Mononuclear cell (primary cell): ENCODE results near the gene CYP26C1. TPM values are rescaled to one million over a fixed set of nuclear protein-coding genes. Genes with fewer than 3 reads are reported as not detected.

Experiments
- H3K27me3 ChIP-seq: 2 replicates; pipeline ENCODE4 v1.6.0; 2011; ENCODE audit warnings: low read length, control low read depth; ENCODE audit not compliant: insufficient read depth
- H3K4me1 ChIP-seq: 2 replicates; pipeline ENCODE4 v1.5.1; 2011; ENCODE audit warnings: mild to moderate bottlenecking, low read length, control low read depth; ENCODE audit not compliant: insufficient read depth
- H3K4me3 ChIP-seq: 2 replicates; pipeline ENCODE4 v1.5.1; 2011; ENCODE audit warnings: mild to moderate bottlenecking, low read length, moderate library complexity
- H3K9me3 ChIP-seq: 2 replicates; pipeline ENCODE4 v1.5.1; 2011; ENCODE audit warnings: low read depth, mild to moderate bottlenecking, control low read depth, low read length
- total RNA-seq: library from RNA; depleted of rRNA; stranded (reverse); fragments of >200 nt; gene quantifications from one replicate; pipeline ENCODE4 v1.2.3, GENCODE V29; 2012

CYP26C1 gene
- total RNA-seq, 1 donor, result not detected

GRCh38 chr10:93071177-93071472 is 10.5 kb downstream of the CYP26C1 start:
- Histone ChIP-seq H3K9me3 (no peaks in the 10 kb centered on the region), H3K27me3 (peaks cover 95% of the 10 kb centered on the region), H3K4me1 (peaks cover 34% of the 10 kb centered on the region)

GRCh38 chr10:93071674-93072224 is 11.2 kb downstream of the CYP26C1 start:
- peaks cover 95% of the 10 kb centered on the region for H3K27me3 ChIP-seq
- H3K4me3 ChIP-seq, result no peak overlapping the region

More at GRCh38 chr10:93071177-93071472, 10.5 kb downstream of the CYP26C1 start:
- H3K4me3 ChIP-seq, result no peak overlapping the region

GRCh38 chr10:93072225-93072712 is 11.7 kb downstream of the CYP26C1 start:
- Histone ChIP-seq H3K27me3 (peaks cover 95% of the 10 kb centered on the region), H3K9me3 (no peaks in the 10 kb centered on the region), H3K4me1 (peaks cover 34% of the 10 kb centered on the region), H3K4me3 (no peak overlapping the region)

More at GRCh38 chr10:93071674-93072224, 11.2 kb downstream of the CYP26C1 start:
- H3K9me3 ChIP-seq, result no peaks in the 10 kb centered on the region
- H3K4me1 ChIP-seq, result peaks cover 34% of the 10 kb centered on the region

GRCh38 chr10:93072713-93073538 is 12.3 kb downstream of the CYP26C1 start:
- H3K4me1 ChIP-seq, result peaks cover 34% of the 10 kb centered on the region
- no peaks in the 10 kb centered on the region for H3K9me3 ChIP-seq
- H3K27me3 ChIP-seq, result peaks cover 95% of the 10 kb centered on the region
- H3K4me3 ChIP-seq, result no peak overlapping the region

GRCh38 chr10:93073539-93074146 is 13.0 kb downstream of the CYP26C1 start, which contains the start of gene CYP26A1:
Gene CYP26A1, plus strand, starts transcription at chr10:93073893. Its CDS starts 42 bp downstream, at chr10:93073935.
- H3K4me1 ChIP-seq, result peaks cover 34% of the 10 kb centered on the region
- peaks cover 94% of the 10 kb centered on the region for H3K27me3 ChIP-seq
- no peaks in the 10 kb centered on the region for H3K9me3 ChIP-seq
- no peak within 1 kb of the TSS for H3K4me3 ChIP-seq

GRCh38 chr10:93074147-93074596 is 13.6 kb downstream of the CYP26C1 start:
- Histone ChIP-seq H3K4me1 (peaks cover 34% of the 10 kb centered on the region), H3K4me3 (no peak overlapping the region), H3K27me3 (peaks cover 89% of the 10 kb centered on the region)

GRCh38 chr10:93074597-93075368 is 14.2 kb downstream of the CYP26C1 start:
- Histone ChIP-seq H3K4me1 (peaks cover 34% of the 10 kb centered on the region), H3K27me3 (peaks cover 88% of the 10 kb centered on the region), H3K4me3 (no peak overlapping the region), H3K9me3 (no peaks in the 10 kb centered on the region)

More at GRCh38 chr10:93074147-93074596, 13.6 kb downstream of the CYP26C1 start:
- H3K9me3 ChIP-seq, result no peaks in the 10 kb centered on the region

GRCh38 chr10:93075369-93076221 is 15.0 kb downstream of the CYP26C1 start:
- Histone ChIP-seq H3K4me1 (peaks cover 37% of the 10 kb centered on the region), H3K9me3 (no peaks in the 10 kb centered on the region), H3K4me3 (no peak overlapping the region), H3K27me3 (peaks cover 82% of the 10 kb centered on the region)

- H3K27me3 ChIP-seq, result peaks cover 72% of the 10 kb centered on the region
Observed at GRCh38 chr10:93076871-93077270, 16.3 kb downstream of the CYP26C1 start.

GRCh38 chr10:93077860-93078337 is 17.3 kb downstream of the CYP26C1 start:
- no peak overlapping the region for H3K4me3 ChIP-seq
- H3K4me1 ChIP-seq, result peaks cover 24% of the 10 kb centered on the region
- no peaks in the 10 kb centered on the region for H3K9me3 ChIP-seq
- peaks cover 62% of the 10 kb centered on the region for H3K27me3 ChIP-seq

More at GRCh38 chr10:93076871-93077270, 16.3 kb downstream of the CYP26C1 start:
- no peak overlapping the region for H3K4me3 ChIP-seq
- H3K9me3 ChIP-seq, result no peaks in the 10 kb centered on the region
- H3K4me1 ChIP-seq, result peaks cover 35% of the 10 kb centered on the region

GRCh38 chr10:93079663-93080349 is 19.2 kb downstream of the CYP26C1 start:
- Histone ChIP-seq H3K9me3 (no peaks in the 10 kb centered on the region), H3K4me3 (no peak overlapping the region), H3K4me1 (peaks cover 6% of the 10 kb centered on the region), H3K27me3 (peaks cover 43% of the 10 kb centered on the region)

GRCh38 chr10:93080350-93081046 is 19.9 kb downstream of the CYP26C1 start:
- H3K9me3 ChIP-seq, result no peaks in the 10 kb centered on the region
- H3K4me1 ChIP-seq, result peaks cover 3% of the 10 kb centered on the region

GRCh38 chr10:93081318-93081717 is 20.7 kb downstream of the CYP26C1 start:
- H3K27me3 ChIP-seq, result peaks cover 28% of the 10 kb centered on the region
- H3K4me1 ChIP-seq, result peaks cover 3% of the 10 kb centered on the region
- no peak overlapping the region for H3K4me3 ChIP-seq

More at GRCh38 chr10:93080350-93081046, 19.9 kb downstream of the CYP26C1 start:
- peaks cover 36% of the 10 kb centered on the region for H3K27me3 ChIP-seq
- H3K4me3 ChIP-seq, result no peak overlapping the region

More at GRCh38 chr10:93081318-93081717, 20.7 kb downstream of the CYP26C1 start:
- H3K9me3 ChIP-seq, result no peaks in the 10 kb centered on the region
